Mammary epithelial cell (primary cell): Measurements from ENCODE around the gene ERBIN.

ENCODE experiments used
- CTCF ChIP-seq, 2 donors: IDR thresholded peaks in 1 of 2; conservative IDR thresholded peaks in 1 of 2; 2 replicates each; pipeline ENCODE4 v1.5.1; 2011 to 2012; ENCODE audit warnings: inconsistent platforms in 2 of 2, low read length in 2 of 2, mild to moderate bottlenecking in 2 of 2, control low read depth in 1 of 2, low read depth in 1 of 2; ENCODE audit not compliant: insufficient read depth in 1 of 2; ENCODE audit errors: extremely low read depth in 1 of 2
- EZH2 ChIP-seq: IDR thresholded peaks from 2 replicates; pipeline ENCODE4 v1.6.1; 2012; ENCODE audit warnings: low read length, inconsistent platforms, borderline replicate concordance

- TF ChIP-seq CTCF (conservative IDR thresholded peaks at IDR 0.05 in 1 of 2, IDR thresholded peaks at IDR 0.05 in 1 of 2; ENCODE audit: extremely low read depth in 1 of 2, insufficient read depth in 1 of 2, low read depth in 1 of 2, low read length in 2 of 2) (no peak), EZH2 (no peak)
Measured at GRCh38 chr5:65883461-65883860, 42.9 kb upstream of the ERBIN start.
